Kidney (tissue), 14 donors: ENCODE measurements around the gene CES1. TPM values are rescaled to one million over a fixed set of nuclear protein-coding genes. Genes with fewer than 3 reads are reported as not detected.
"Not testable (repeated sequence)": the region's sequence is repeated elsewhere in the genome, so short reads cannot be mapped to it uniquely, and the experiment has no call there.

ENCODE experiments used
- DNase-seq, 5 donors: peaks; one replicate each; pipeline ENCODE4 v3.0.0-alpha.2; 2013 to 2020
- FAIRE-seq: peaks from 2 replicates; lab custom pipeline; 2012; peaks lifted over from hg19 to GRCh38; lab: Jason Lieb, UNC
- H3K27ac ChIP-seq, 2 donors: one replicate each; pipeline ENCODE4 v1.7.0; 2013; ENCODE audit warnings: low read depth in 2 of 2, low read length in 2 of 2, inconsistent platforms in 1 of 2
- H3K27me3 ChIP-seq: one replicate; pipeline ENCODE4 v1.7.1; 2013; ENCODE audit warnings: low read length, inconsistent platforms; ENCODE audit not compliant: control insufficient read depth, insufficient read depth
- H3K36me3 ChIP-seq, 3 donors: one replicate each; pipeline versions ENCODE4 v1.7.0 to v1.7.1; 2013; ENCODE audit warnings: low read length in 3 of 3, control low read depth in 1 of 3, inconsistent platforms in 1 of 3; ENCODE audit not compliant: insufficient read depth in 3 of 3, control insufficient read depth in 2 of 3
- H3K4me1 ChIP-seq, 3 donors: one replicate each; pipeline versions ENCODE4 v1.7.0 to v1.7.1; 2013; ENCODE audit warnings: low read length in 3 of 3, inconsistent platforms in 1 of 3, low read depth in 1 of 3; ENCODE audit not compliant: control insufficient read depth in 2 of 3, insufficient read depth in 2 of 3
- H3K4me3 ChIP-seq, 3 donors: one replicate each; pipeline versions ENCODE4 v1.7.0 to v1.8.1; 2013; ENCODE audit warnings: low read length in 3 of 3, control low read depth in 1 of 3, inconsistent platforms in 1 of 3
- H3K9ac ChIP-seq, 3 donors: one replicate each; pipeline versions ENCODE4 v1.7.0 to v1.7.1; 2013; ENCODE audit warnings: low read length in 3 of 3, control low read depth in 1 of 3, inconsistent platforms in 1 of 3
- H3K9me3 ChIP-seq, 3 donors: one replicate each; pipeline versions ENCODE4 v1.7.0 to v1.7.1; 2013; ENCODE audit warnings: low read length in 3 of 3, control low read depth in 1 of 3, inconsistent platforms in 1 of 3; ENCODE audit not compliant: control insufficient read depth in 2 of 3, insufficient read depth in 1 of 3
- CTCF ChIP-seq: IDR thresholded peaks from 3 replicates; pipeline ENCODE4 v1.5.1; 2012; ENCODE audit warnings: mild to moderate bottlenecking, moderate library complexity, borderline replicate concordance; ENCODE audit not compliant: insufficient read depth; ENCODE audit errors: extremely low read depth
- intact Hi-C: fragments of 100-400 bp; cut with DNase I; formaldehyde crosslinking; loops from one replicate; pipeline ENCODE4 v1.11.1; 2022
- polyA plus RNA-seq: library from polyadenylated mRNA; stranded (reverse); fragments of 350-450 nt; fragmentation: Illumina TruSeq; extraction: RNeasy Lipid Tissue Mini Kit (QIAGEN cat#74804); gene quantifications from one replicate; pipeline ENCODE4 v1.2.3, GENCODE V29; 2014; ENCODE audit warnings: low read depth, low replicate concordance; ENCODE audit not compliant: insufficient read depth
- total RNA-seq: library from RNA; stranded (reverse); fragmentation: NEBNext Ultra II Directional; extraction: Animal tissue kit (Norgen Biotek cat#: 25700); gene quantifications from one replicate; pipeline ENCODE4 v1.2.1, GENCODE V29; 2021
- donor health status: control.
- donor health status: control.
- donor health status: control.
- donor health status: control.
- donor health status: control.
- donor health status: DM: yes; HTN: yes; CAD: no.
- donor health status: Normal renal cell carcinoma (clear cell type).

The CES1 gene
- total and polyA plus RNA-seq, 2 donors from 2014 or later = 5.9 to 11.9 TPM

GRCh38 chr16:55756963-55757362, 75.9 kb downstream of the CES1 start:
- Histone ChIP-seq H3K9me3 (no peaks in the 10 kb centered on the region), H3K27me3 (no peaks in the 10 kb centered on the region), H3K27ac (no peak overlapping the region), H3K4me3 (no peak overlapping the region), H3K36me3 (no peaks in the 10 kb centered on the region), H3K4me1 (no peaks in the 10 kb centered on the region), H3K9ac (no peak overlapping the region)
- intact Hi-C loops = no loop called here
- no peak for FAIRE-seq
- no peak for DNase-seq
- TF ChIP-seq CTCF = no peak

GRCh38 chr16:55754056-55754455, 78.8 kb downstream of the CES1 start:
- no peak for DNase-seq
- intact Hi-C loops = no loop called here
- Histone ChIP-seq H3K9ac (no peak overlapping the region), H3K4me3 (no peak overlapping the region), H3K36me3 (no peaks in the 10 kb centered on the region), H3K27me3 (no peaks in the 10 kb centered on the region), H3K9me3 (no peaks in the 10 kb centered on the region), H3K4me1 (no peaks in the 10 kb centered on the region), H3K27ac (no peak overlapping the region)
- no peak for TF ChIP-seq CTCF
- FAIRE-seq = no peak

GRCh38 chr16:55753145-55753631, 79.7 kb downstream of the CES1 start:
- FAIRE-seq, H3K9me3 ChIP-seq, H3K27ac ChIP-seq, H3K36me3 ChIP-seq, DNase-seq, H3K4me1 ChIP-seq, H3K27me3 ChIP-seq, intact Hi-C loops, H3K4me3 ChIP-seq, H3K9ac ChIP-seq: not testable (repeated sequence)

Other genes starting within 250 kb of the CES1 start
- gene SLC6A2, start 177.1 kb downstream of the CES1 start, total RNA-seq = 0.09 TPM
- 0.73 TPM for gene SLC6A2, start 177.1 kb downstream of the CES1 start, polyA plus RNA-seq
- gene CES5A, start 42.3 kb upstream of the CES1 start, total RNA-seq = not detected
- gene CES5A, start 42.3 kb upstream of the CES1 start, polyA plus RNA-seq = not detected